Right renal pelvis (tissue), 4 donors: ENCODE data around the gene DNAAF1. TPM values are rescaled to one million over a fixed set of nuclear protein-coding genes. Genes with fewer than 3 reads are reported as not detected.
"Not testable (repeated sequence)": the region's sequence is repeated elsewhere in the genome, so short reads cannot be mapped to it uniquely, and the experiment has no call there.

Experiments
- DNase-seq, 4 donors: peaks; one replicate each; pipeline ENCODE4 v3.0.0-alpha.2; 2013; ENCODE audit warnings: low read depth in 4 of 4, low spot score in 3 of 4, missing footprints in 1 of 4
- polyA plus RNA-seq, 4 donors: library from polyadenylated mRNA; unstranded; fragments of 120-200 nt; gene quantifications; one replicate each; pipeline ENCODE4 v1.2.1, GENCODE V29; 2013; ENCODE audit not compliant: insufficient read length in 4 of 4

Gene DNAAF1
- polyA plus RNA-seq, 4 donors = 3.3 to 4.7 (median 4.4) TPM

DNA sequence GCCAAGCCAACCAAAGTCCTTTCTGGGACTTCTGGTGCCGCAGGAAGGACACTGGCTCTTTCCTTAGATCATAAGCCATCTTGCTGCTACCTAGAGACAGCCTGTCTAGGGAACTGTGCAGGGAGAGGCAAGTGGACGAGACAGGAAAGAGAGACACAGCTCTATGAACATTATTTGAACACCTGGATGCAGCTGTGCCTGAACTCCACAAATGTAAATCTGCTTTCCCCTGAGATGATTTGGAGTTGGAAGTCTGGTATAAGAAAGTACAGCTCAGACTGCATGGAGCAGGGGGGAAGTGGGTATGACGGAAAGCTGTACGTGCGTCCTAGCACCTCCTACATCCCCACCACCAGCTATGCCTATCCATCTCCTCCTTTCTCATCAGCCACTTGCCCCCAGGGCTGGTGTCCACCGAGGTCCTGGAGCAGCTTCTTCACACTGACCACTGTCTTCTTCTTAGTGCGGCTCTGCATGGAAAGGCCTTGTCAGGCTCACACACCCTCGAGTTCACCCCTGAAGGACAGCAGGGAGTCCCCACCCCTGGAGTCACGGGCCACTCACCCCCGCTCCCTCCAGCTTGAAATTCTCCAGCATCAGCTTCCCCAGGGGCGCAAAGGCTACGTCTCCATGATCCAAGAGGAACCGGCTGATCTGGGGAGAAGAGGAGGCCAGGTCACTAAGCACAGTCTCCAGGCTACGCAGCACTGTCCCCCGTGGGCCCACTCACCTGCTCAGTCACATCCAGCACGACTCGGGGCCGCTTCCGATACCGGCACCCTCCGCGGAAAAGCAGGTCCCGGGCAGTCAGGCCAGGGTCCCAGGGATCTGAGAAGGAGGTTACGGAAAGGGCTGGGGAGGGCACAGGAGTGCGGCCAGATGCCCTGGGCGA lies 37.8 kb downstream of the DNAAF1 start:
- DNase-seq = no peak

GRCh38 chr16:84183572-84183875 lies 38.4 kb downstream of the DNAAF1 start:
- DNase-seq = no peak

GRCh38 chr16:84183911-84184591 lies 38.9 kb downstream of the DNAAF1 start:
- DNase-seq = no peak

- no peak for DNase-seq
Observed at GRCh38 chr16:84184775-84185174, 39.7 kb downstream of the DNAAF1 start.

GRCh38 chr16:84186685-84187437 lies 41.8 kb downstream of the DNAAF1 start, which contains the start of gene TAF1C:
Gene TAF1C (minus strand): TSS chr16:84187057. CDS start chr16:84184988, 2,069 bp downstream.
- DNase-seq = peak; percentile 88 to 95 (median 90)

DNA sequence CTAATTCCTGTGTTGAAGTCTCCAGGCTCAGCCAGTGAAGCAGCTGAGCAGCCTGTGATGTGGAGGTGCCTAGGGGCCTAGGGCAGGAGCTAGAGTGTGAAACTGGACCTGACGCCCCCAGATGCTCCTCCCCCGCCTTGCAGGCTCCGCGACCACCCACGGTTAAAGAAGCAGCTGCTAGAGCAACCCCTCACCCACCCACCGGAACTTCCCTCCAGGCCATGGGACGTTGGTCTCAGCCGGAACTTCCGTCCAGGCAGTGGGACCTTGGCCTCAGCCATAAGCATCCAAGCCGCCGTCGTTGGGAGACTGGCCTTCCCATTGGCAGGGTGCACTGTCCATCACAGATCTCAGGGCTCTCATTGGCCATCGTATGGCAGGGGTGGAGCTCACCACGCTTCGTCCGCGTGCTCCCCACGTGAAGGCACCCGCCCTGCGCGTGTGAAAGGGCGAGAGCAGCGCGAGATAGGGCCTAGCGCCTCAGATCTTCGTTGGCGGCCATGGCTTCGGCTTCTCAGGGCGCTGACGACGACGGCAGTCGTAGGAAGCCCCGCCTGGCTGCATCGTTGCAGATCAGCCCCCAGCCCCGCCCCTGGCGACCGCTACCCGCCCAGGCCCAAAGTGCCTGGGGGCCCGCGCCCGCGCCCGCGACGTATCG lies 45.8 kb downstream of the DNAAF1 start, which contains the start of gene ADAD2:
ADAD2 (plus strand) TSS at position 427 of the 658 bp plus-strand sequence; CDS start at position 501, 74 bp downstream.
- DNase-seq = no peak

DNA sequence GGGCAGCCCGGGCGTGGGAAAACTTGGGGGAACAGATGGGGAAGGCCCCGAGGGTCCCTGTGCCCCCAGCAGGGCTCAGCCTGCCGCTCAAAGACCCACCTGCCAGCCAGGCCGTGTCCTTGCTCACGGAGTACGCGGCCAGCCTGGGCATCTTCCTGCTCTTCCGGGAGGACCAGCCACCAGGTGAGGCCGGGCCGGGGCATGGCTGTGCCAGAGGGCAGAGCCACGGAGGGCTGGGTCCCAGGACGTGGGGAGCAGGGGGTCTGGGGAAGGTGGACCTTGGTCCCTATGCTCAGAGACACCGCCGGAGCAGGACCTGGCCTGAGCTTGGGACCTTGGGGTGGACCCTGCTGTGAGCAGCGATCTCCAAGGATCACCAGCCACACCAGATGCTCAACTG lies 46.4 kb downstream of the DNAAF1 start:
- no peak for DNase-seq

GRCh38 chr16:84193480-84193879 lies 48.4 kb downstream of the DNAAF1 start:
- DNase-seq = no peak

GRCh38 chr16:84194018-84194417 lies 48.9 kb downstream of the DNAAF1 start:
- DNase-seq = no peak

GRCh38 chr16:84194470-84195200 lies 49.5 kb downstream of the DNAAF1 start:
- no peak for DNase-seq

DNA sequence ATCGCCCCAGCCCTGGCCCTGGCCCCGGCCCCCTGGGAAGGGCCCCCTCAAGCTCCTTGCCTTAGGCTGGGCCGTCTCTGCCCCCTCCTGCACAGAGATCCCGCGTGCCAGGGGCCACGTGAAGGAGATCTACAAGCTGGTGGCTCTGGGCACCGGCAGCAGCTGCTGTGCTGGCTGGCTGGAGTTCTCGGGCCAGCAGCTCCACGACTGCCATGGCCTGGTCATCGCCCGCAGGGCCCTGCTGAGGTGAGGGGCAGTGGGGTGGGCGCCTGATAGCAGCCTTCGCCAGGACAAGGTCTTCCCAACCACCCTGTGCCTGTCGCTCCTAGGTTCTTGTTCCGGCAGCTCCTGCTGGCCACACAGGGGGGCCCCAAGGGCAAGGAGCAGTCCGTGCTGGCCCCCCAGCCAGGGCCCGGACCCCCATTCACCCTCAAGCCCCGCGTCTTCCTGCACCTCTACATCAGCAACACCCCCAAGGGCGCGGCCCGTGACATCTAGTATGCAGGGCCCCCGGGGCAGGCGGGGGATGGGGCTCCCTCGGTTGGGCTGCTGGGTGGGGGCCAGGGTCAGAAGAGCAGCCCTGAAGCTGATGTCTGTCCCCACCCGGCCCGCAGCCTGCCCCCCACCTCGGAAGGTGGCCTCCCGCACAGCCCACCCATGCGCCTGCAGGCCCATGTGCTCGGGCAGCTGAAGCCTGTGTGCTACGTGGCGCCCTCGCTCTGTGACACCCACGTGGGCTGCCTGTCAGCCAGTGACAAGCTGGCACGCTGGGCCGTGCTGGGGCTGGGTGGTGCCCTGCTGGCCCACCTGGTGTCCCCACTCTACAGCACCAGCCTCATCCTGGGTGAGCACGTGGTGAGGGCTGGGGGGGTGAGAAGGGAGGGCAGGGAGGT lies 50.3 kb downstream of the DNAAF1 start:
- DNase-seq = no peak

- no peak for DNase-seq
Observed at GRCh38 chr16:84196101-84196500, 51.0 kb downstream of the DNAAF1 start.

DNA sequence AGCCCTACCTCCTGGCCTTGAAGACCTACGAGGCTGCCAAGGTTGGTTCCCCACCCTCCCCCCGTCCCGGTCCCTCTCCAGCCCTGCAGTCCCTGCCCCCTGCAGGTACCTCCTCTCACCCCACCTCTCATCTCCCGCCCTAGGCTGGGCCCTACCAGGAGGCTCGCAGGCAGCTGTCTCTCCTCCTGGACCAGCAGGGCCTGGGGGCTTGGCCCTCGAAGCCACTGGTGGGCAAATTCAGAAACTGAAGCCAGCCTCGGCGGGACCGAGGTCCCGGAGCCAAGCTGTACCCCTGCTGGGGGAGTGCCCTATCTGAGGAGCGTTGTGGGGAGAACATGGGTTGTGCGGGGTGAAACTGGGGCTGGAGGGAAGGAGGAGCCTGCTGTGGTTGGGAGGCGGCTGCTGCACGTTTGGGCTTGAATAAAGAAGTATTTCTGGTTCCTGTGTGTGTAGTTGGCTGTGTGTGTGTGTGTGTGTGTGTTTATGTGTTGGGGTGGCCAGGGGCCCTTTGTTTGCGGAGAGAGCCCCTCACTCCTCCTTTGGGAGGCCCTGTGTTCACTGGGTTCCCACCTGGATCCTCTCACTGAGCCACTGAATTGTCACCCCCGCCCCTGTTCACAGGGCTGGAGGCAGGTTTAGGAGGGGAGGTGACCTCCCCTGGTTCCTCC lies 51.8 kb downstream of the DNAAF1 start:
- DNase-seq = no peak

DNA sequence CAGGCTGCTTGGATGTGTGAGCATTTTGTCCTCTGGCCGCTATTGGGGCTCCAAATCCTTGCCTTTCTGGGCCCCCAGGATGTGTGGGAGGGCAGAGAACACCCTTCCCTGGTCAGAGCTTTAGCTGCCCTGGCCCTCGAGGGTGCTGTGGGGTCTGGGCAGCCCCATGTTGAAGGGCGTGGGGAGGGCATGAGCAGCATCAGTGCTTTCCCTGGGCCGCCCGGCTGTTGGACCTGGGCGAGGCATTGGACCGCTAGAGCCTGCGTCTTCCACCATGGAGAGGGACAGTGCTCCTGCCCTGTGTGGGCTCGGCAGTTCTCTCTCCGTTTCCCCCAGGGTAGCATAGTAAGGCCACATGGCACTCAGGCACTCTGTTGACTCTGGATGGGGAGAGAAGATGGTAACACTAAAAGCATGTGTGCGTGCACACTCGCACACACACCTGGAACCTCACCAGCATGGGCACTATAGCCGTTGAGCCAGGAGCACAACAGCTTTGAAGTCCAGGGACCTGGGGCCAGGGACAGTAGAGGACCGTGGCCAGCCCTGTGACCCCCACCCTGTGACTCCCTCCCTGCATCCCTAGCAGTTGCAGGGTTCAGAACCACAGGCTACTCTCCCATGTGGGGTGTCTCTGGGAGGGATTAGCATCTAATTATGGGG lies 52.5 kb downstream of the DNAAF1 start:
- no peak for DNase-seq

DNA sequence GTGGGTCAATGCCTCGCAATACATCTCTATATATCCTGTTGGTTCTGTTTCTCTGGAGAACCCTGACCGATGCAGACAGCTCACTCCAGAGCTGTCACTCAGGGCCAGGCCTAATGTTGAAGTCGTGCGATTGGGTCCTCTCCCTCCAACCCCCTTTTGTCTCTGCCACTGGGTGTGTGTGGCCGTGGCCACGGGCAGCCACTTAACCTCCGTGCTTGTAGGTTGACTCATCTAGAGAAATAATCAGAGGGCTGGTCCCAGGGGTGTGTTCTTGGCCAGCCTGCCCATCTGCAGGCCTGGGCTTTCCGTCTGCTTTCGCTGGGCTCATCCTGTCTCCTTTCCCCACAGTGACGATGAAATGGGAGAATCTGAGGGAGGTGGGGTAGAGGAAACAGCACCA lies 53.3 kb downstream of the DNAAF1 start:
- no peak for DNase-seq

- DNase-seq = no peak
Observed at GRCh38 chr16:84199097-84199496, 54.0 kb downstream of the DNAAF1 start.

GRCh38 chr16:84199861-84200260 lies 54.8 kb downstream of the DNAAF1 start:
- no peak for DNase-seq

- DNase-seq = not testable (repeated sequence)
Observed at GRCh38 chr16:84204551-84204950, 59.4 kb downstream of the DNAAF1 start.
